Choroid plexus epithelial cell (primary cell): Measurements from ENCODE around the gene SLC4A3.

Experiments used
- DNase-seq: peaks from one replicate; pipeline ENCODE4 v3.0.0-alpha.2; 2010; ENCODE audit warnings: low read depth
- H3K4me3 ChIP-seq: 2 replicates; pipeline ENCODE4 v1.5.1; 2011; ENCODE audit warnings: low read depth, mild to moderate bottlenecking, control low read depth, low read length, moderate library complexity
- CTCF ChIP-seq: conservative IDR thresholded peaks from 2 replicates; pipeline ENCODE4 v1.5.1; 2011; ENCODE audit warnings: low read depth, mild to moderate bottlenecking, control low read depth, inconsistent platforms, low read length, moderate library complexity

SLC4A3 gene

GRCh38 chr2:219628986-219629901 lies 1.8 kb downstream of the SLC4A3 start:
- TF ChIP-seq CTCF, result no peak
- no peak overlapping the region for H3K4me3 ChIP-seq
- DNase-seq, result no peak

DNA sequence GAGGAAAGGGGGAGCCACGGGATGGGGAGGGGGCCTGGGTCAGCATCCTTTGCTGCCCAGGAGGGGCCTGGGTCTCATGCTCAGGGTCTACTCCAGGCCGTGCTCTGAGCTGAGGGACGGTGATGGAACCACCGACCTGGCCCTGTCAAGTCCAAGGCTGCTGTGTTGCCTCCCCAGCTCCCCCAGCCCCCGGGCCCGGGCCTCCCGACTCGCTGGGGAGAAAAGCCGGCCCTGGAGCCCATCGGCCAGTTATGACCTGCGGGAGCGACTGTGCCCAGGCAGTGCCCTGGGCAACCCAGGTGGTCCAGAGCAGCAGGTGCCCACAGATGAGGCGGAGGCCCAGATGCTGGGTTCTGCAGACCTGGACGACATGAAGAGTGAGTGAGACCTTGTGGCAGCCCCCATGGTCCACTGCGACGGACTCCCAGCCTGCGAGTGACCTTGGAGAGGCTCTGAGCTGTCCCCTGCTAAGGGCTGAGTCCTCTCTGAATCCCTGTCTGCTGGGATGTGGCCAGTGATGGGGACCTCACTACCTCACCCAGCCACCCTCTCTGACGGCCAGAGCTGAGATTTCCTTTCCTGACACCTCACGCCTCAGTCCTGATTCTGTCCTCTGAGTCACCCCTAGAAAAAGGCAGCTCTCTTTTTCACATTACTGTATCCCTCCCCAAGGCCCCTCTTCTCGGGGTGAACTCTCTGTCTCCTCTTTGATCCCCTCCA lies 2.7 kb downstream of the SLC4A3 start:
- no peak for DNase-seq
- no peak for TF ChIP-seq CTCF
- no peak overlapping the region for H3K4me3 ChIP-seq

- no peak overlapping the region for H3K4me3 ChIP-seq
Observed at GRCh38 chr2:219630770-219631405, 3.5 kb downstream of the SLC4A3 start.

DNA sequence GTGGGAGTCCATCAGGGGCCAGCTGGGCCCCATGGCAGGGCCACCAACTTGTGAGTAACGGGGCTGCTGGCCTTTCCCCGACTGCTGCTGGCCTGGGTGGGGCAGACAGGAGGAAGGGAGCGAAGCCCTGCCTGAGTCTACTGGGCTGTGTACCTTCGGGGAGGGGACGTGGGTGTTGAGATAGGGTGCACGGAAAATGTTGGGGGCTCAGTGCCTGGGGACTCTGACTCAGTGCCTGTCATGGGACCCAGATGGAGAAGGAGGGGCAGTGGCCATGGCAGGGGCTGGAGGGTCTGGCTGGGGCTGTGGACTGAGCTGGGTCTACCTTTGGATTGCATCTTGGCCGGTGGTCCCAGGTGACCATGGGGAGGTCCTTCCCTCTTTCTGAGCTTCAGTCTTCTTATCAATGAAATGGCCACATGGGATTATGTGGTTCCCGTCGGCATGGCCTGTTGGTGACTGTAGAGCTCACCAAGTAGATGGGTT lies 4.0 kb downstream of the SLC4A3 start:
- no peak for TF ChIP-seq CTCF
- no peak for DNase-seq
- no peak overlapping the region for H3K4me3 ChIP-seq

More at GRCh38 chr2:219630770-219631405, 3.5 kb downstream of the SLC4A3 start:
- no peak for DNase-seq
- no peak for TF ChIP-seq CTCF

GRCh38 chr2:219631904-219632759 lies 4.7 kb downstream of the SLC4A3 start:
- no peak overlapping the region for H3K4me3 ChIP-seq
- DNase-seq, result no peak
- no peak for TF ChIP-seq CTCF

DNA sequence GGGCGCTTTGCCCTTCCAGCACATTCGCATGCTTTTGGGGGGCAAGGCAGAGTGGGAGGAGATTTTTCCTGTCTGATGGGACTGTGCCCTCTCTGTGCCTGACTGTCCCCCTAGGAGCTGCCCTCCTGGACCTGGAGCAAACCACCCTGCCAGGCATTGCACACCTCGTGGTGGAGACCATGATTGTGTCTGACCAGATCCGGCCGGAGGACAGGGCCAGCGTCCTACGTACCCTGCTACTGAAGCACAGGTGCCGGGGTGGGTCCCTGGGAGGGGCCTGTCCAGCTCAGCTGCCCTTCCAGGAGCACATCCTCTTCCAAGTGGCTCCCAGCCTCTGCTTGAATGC lies 5.3 kb downstream of the SLC4A3 start:
- DNase-seq, result no peak
- no peak for TF ChIP-seq CTCF
- no peak overlapping the region for H3K4me3 ChIP-seq
